Measurements from ENCODE around the gene COX7B2. TPM values are rescaled to one million over a fixed set of nuclear protein-coding genes. Genes with fewer than 3 reads are reported as not detected.

Gene COX7B2
- total and polyA plus RNA-seq, 10 of the 15 experiments (the other 5 are each of a cell fraction or from before 2014, with no cell fraction given), result not detected

DNA sequence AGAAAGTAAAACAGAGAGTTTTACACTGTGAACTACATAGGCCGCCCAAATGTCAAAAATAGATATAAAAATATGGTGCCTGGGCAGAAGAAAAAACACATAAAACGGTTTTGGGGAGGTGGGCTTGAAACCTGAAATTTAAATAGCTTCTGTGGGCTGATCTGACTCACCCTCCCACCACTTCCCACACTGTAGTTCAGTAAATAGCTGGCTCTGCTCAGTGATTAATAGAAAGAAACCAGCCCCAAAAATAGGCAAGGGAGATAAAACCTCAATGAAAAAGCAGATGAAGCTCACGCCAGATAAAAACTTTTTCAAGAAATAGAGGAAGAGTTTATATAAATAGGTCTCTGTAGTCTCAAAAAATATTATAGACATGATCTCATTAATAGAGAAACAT, 13.2 kb upstream of the COX7B2 start:
- H3K4me1 ChIP-seq (ENCODE audit: control insufficient read depth, insufficient read depth, low read length), result no peaks in the 10 kb centered on the region
- ATAC-seq, result no peak
- H4K20me1 ChIP-seq (ENCODE audit: control insufficient read depth, insufficient read depth), result no peaks in the 10 kb centered on the region
- ChIA-PET CTCF (interaction anchor here (0.9 to 1.9 kb wide), 6 partner anchors 10 to 110 kb away, joined by 3 to 5 read pairs (median 4); no protein-coding TSS in a partner anchor), RAD21 (ENCODE audit: unreplicated experiment) (interaction anchor here (0.9 to 2.1 kb wide), 3 partner anchors 9 to 200 kb away, joined by 3 to 7 read pairs (median 4); no protein-coding TSS in a partner anchor), SMC1A (ENCODE audit: uncharacterized antibody, unreplicated experiment) (interaction anchor here (0.9 to 2.4 kb wide), 7 partner anchors 10 to 200 kb away, joined by 3 to 12 read pairs (median 4); no protein-coding TSS in a partner anchor), POLR2A (no interaction called here)
- BruUV-seq (replicated peaks), result no TSS peak
- no peak overlapping the region for H3K9ac ChIP-seq (ENCODE audit: control insufficient read depth, insufficient read depth, low read length)
- FAIRE-seq, result no peak
- no peak overlapping the region for H3K27ac ChIP-seq (ENCODE audit: control insufficient read depth, insufficient read depth)
- no peaks in the 10 kb centered on the region for H3K27me3 ChIP-seq (replicated peaks in 1 of 2; ENCODE audit: control insufficient read depth in 2 of 2, insufficient read depth in 2 of 2, low read length in 1 of 2)
- H2AFZ ChIP-seq (ENCODE audit: control insufficient read depth, low read depth, low read length), result no peak overlapping the region
- DNase-seq (ENCODE audit: low read depth, low spot score), result no peak
- 0% methylated on average over 3 of the region's 3 CpGs for WGBS (ENCODE audit: insufficient coverage, insufficient replicate concordance, low lambda C conversion rate, missing lambda C conversion rate)
- intact Hi-C loops (cut with micrococcal nuclease; ENCODE audit: unreplicated experiment) (no loop called here), in situ Hi-C loops (cut with MboI) (no loop called here)
- H3K4me2 ChIP-seq (ENCODE audit: control insufficient read depth, insufficient read depth), result no peak overlapping the region; the same call in 1 of the 2 replicates
- no peaks in the 10 kb centered on the region for H3K36me3 ChIP-seq (ENCODE audit: control insufficient read depth in 2 of 2, insufficient read depth in 2 of 2, low read length in 1 of 2)
- no peak overlapping the region for H3K4me3 ChIP-seq
- no peaks in the 10 kb centered on the region for H3K9me3 ChIP-seq (replicated peaks; ENCODE audit: control insufficient read depth, insufficient read depth, low read length)
- TF ChIP-seq CHD2 (IDR thresholded peaks at IDR 0.05; ENCODE audit: borderline replicate concordance, low read depth, low read length) (no peak), IRF4 (IDR thresholded peaks at IDR 0.05; ENCODE audit: low read depth, low read length) (no peak), RB1 (IDR thresholded peaks at IDR 0.05; ENCODE audit: borderline replicate concordance) (no peak), FOXM1 (IDR thresholded peaks at IDR 0.05; ENCODE audit: low read depth, low read length) (peak; percentile 61; the same call in 1 of the 2 replicates), CREM (IDR thresholded peaks at IDR 0.05; ENCODE audit: low read depth) (peak; percentile 40; the same call in 1 of the 2 replicates), GABPA (IDR thresholded peaks at IDR 0.05; ENCODE audit: low read depth) (peak; percentile 12; the same call in 1 of the 2 replicates), RUNX3 (IDR thresholded peaks at IDR 0.05; ENCODE audit: low read length) (peak; percentile 78), NFIC (IDR thresholded peaks at IDR 0.05; ENCODE audit: low read depth, low read length) (peak; percentile 77; the same call in 1 of the 2 replicates), JUNB (IDR thresholded peaks at IDR 0.05) (peak; percentile 37; the same call in 1 of the 2 replicates), MEF2A (IDR thresholded peaks at IDR 0.05; ENCODE audit: insufficient read depth, low read depth, low read length) (0 out of 2 replicates have a peak, but pooled peaks have one; percentile 13)
- TF ChIP-seq, protein P1, sequence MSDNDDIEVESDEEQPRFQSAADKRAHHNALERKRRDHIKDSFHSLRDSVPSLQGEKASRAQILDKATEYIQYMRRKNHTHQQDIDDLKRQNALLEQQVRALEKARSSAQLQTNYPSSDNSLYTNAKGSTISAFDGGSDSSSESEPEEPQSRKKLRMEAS (IDR thresholded peaks at IDR 0.05; ENCODE audit: low read depth, low read length), result no peak
- TF ChIP-seq, protein P2, sequence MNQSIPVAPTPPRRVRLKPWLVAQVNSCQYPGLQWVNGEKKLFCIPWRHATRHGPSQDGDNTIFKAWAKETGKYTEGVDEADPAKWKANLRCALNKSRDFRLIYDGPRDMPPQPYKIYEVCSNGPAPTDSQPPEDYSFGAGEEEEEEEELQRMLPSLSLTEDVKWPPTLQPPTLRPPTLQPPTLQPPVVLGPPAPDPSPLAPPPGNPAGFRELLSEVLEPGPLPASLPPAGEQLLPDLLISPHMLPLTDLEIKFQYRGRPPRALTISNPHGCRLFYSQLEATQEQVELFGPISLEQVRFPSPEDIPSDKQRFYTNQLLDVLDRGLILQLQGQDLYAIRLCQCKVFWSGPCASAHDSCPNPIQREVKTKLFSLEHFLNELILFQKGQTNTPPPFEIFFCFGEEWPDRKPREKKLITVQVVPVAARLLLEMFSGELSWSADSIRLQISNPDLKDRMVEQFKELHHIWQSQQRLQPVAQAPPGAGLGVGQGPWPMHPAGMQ (IDR thresholded peaks at IDR 0.05; ENCODE audit: borderline replicate concordance), result no peak
- H3K79me2 ChIP-seq (ENCODE audit: control insufficient read depth, insufficient read depth, low read length), result no peaks in the 10 kb centered on the region
